NT2/D1 (cell line): ENCODE measurements around the gene CCDC24.

Experiments
- DNase-seq: peaks from one replicate; pipeline ENCODE4 v3.0.0-alpha.2; 2011; ENCODE audit warnings: low read depth, low spot score
- H3K27me3 ChIP-seq: 2 replicates; pipeline ENCODE4 v1.6.0; 2011; ENCODE audit warnings: mild to moderate bottlenecking; ENCODE audit not compliant: insufficient read length, insufficient read depth
- H3K36me3 ChIP-seq: 2 replicates; pipeline ENCODE4 v1.6.1; 2011; ENCODE audit warnings: mild to moderate bottlenecking, low read length, mixed read lengths; ENCODE audit not compliant: insufficient read depth, insufficient read length
- H3K4me1 ChIP-seq: 2 replicates; pipeline ENCODE4 v1.5.1; 2011; ENCODE audit not compliant: insufficient read depth, insufficient read length
- H3K4me3 ChIP-seq: 2 replicates; pipeline ENCODE4 v1.5.1; 2011; ENCODE audit warnings: low read depth; ENCODE audit not compliant: insufficient read length
- H3K9ac ChIP-seq: 2 replicates; pipeline ENCODE4 v1.6.0; 2011; ENCODE audit warnings: low read depth; ENCODE audit not compliant: insufficient read length
- H3K9me3 ChIP-seq: 2 replicates; pipeline ENCODE4 v1.5.1; 2011; ENCODE audit warnings: mild to moderate bottlenecking, low read length; ENCODE audit not compliant: insufficient read depth
- SUZ12 ChIP-seq: IDR thresholded peaks from 2 replicates; pipeline ENCODE4 v1.6.1; 2011; ENCODE audit not compliant: insufficient read length, insufficient read depth; ENCODE audit errors: extremely low read depth
- YY1 ChIP-seq: IDR thresholded peaks from 2 replicates; pipeline ENCODE4 v1.6.1; 2011; ENCODE audit not compliant: insufficient read length, insufficient read depth
- ZNF274 ChIP-seq: IDR thresholded peaks from 2 replicates; pipeline ENCODE4 v1.6.1; 2011; ENCODE audit warnings: mild to moderate bottlenecking, low read depth, low read length

The CCDC24 gene

GRCh38 chr1:43965316-43965715 is 26.1 kb upstream of the CCDC24 start:
- no peak for DNase-seq
- H3K9me3 ChIP-seq, result no peaks in the 10 kb centered on the region
- H3K27me3 ChIP-seq, result no peaks in the 10 kb centered on the region
- H3K9ac ChIP-seq, result no peak overlapping the region
- no peak for TF ChIP-seq ZNF274
- H3K4me1 ChIP-seq, result peaks cover under 1% of the 10 kb centered on the region
- H3K36me3 ChIP-seq, result peaks cover 64% of the 10 kb centered on the region
- no peak overlapping the region for H3K4me3 ChIP-seq

GRCh38 chr1:43968348-43968948 is 23.0 kb upstream of the CCDC24 start:
- Histone ChIP-seq H3K36me3 (peaks cover 66% of the 10 kb centered on the region), H3K9me3 (no peaks in the 10 kb centered on the region), H3K27me3 (no peaks in the 10 kb centered on the region), H3K9ac (no peak overlapping the region), H3K4me1 (peaks cover 6% of the 10 kb centered on the region), H3K4me3 (no peak overlapping the region)
- TF ChIP-seq SUZ12, result no peak
- TF ChIP-seq YY1, result no peak
- no peak for TF ChIP-seq ZNF274
- DNase-seq, result no peak

GRCh38 chr1:43969416-43969745 is 22.0 kb upstream of the CCDC24 start:
- TF ChIP-seq YY1 (no peak), SUZ12 (no peak), ZNF274 (no peak)
- Histone ChIP-seq H3K4me3 (no peak overlapping the region), H3K9ac (no peak overlapping the region)

GRCh38 chr1:43969746-43970466 is 21.5 kb upstream of the CCDC24 start, which contains the start of gene DPH2:
DPH2 (plus strand) TSS chr1:43970010; CDS start chr1:43970176, 166 bp downstream.
- Histone ChIP-seq H3K4me3 (peak within 1 kb of the TSS; percentile 98), H3K4me1 (peaks cover 6% of the 10 kb centered on the region), H3K27me3 (no peaks in the 10 kb centered on the region), H3K36me3 (peaks cover 60% of the 10 kb centered on the region), H3K9me3 (no peaks in the 10 kb centered on the region), H3K9ac (peak within 1 kb of the TSS; percentile 96)
- DNase-seq, result peak; percentile 99
- TF ChIP-seq ZNF274, result no peak
- TF ChIP-seq SUZ12, result no peak
- no peak for TF ChIP-seq YY1

More at GRCh38 chr1:43969416-43969745, 22.0 kb upstream of the CCDC24 start:
- H3K9me3 ChIP-seq, result no peaks in the 10 kb centered on the region
- H3K27me3 ChIP-seq, result no peaks in the 10 kb centered on the region
- peaks cover 65% of the 10 kb centered on the region for H3K36me3 ChIP-seq
- no peak for DNase-seq
- peaks cover 6% of the 10 kb centered on the region for H3K4me1 ChIP-seq

GRCh38 chr1:43970502-43970901 is 20.9 kb upstream of the CCDC24 start:
- H3K4me1 ChIP-seq, result peaks cover 6% of the 10 kb centered on the region
- H3K4me3 ChIP-seq, result peak overlapping the region; percentile 98
- DNase-seq, result no peak
- H3K9me3 ChIP-seq, result no peaks in the 10 kb centered on the region
- H3K9ac ChIP-seq, result peak overlapping the region; percentile 96
- H3K27me3 ChIP-seq, result no peaks in the 10 kb centered on the region
- TF ChIP-seq SUZ12, result no peak
- no peak for TF ChIP-seq YY1
- TF ChIP-seq ZNF274, result no peak
- peaks cover 59% of the 10 kb centered on the region for H3K36me3 ChIP-seq

- Histone ChIP-seq H3K9ac (peak overlapping the region; percentile 96), H3K4me3 (peak overlapping the region; percentile 98)
- TF ChIP-seq SUZ12, result no peak
- no peak for TF ChIP-seq ZNF274
- no peak for TF ChIP-seq YY1
Measured at GRCh38 chr1:43970911-43971310, 20.5 kb upstream of the CCDC24 start.

GRCh38 chr1:43971336-43971980 is 19.9 kb upstream of the CCDC24 start:
- Histone ChIP-seq H3K4me1 (peaks cover 10% of the 10 kb centered on the region), H3K36me3 (peaks cover 56% of the 10 kb centered on the region), H3K4me3 (no peak overlapping the region), H3K27me3 (no peaks in the 10 kb centered on the region), H3K9me3 (no peaks in the 10 kb centered on the region), H3K9ac (no peak overlapping the region)
- TF ChIP-seq ZNF274 (no peak), YY1 (no peak), SUZ12 (no peak)
- DNase-seq, result no peak

More at GRCh38 chr1:43970911-43971310, 20.5 kb upstream of the CCDC24 start:
- peaks cover 56% of the 10 kb centered on the region for H3K36me3 ChIP-seq
- H3K9me3 ChIP-seq, result no peaks in the 10 kb centered on the region
- DNase-seq, result no peak
- H3K4me1 ChIP-seq, result peaks cover 10% of the 10 kb centered on the region
- no peaks in the 10 kb centered on the region for H3K27me3 ChIP-seq
